GM21526 (cell line): ENCODE data around the gene RNF39.

Experiments used
- ATAC-seq: cut with Tn5 transposase; IDR thresholded peaks from one replicate; pipeline ENCODE4 v1.9.1; 2021; ENCODE audit warnings: moderate library complexity; ENCODE audit not compliant: unreplicated experiment, low FRiP score

Gene RNF39

DNA sequence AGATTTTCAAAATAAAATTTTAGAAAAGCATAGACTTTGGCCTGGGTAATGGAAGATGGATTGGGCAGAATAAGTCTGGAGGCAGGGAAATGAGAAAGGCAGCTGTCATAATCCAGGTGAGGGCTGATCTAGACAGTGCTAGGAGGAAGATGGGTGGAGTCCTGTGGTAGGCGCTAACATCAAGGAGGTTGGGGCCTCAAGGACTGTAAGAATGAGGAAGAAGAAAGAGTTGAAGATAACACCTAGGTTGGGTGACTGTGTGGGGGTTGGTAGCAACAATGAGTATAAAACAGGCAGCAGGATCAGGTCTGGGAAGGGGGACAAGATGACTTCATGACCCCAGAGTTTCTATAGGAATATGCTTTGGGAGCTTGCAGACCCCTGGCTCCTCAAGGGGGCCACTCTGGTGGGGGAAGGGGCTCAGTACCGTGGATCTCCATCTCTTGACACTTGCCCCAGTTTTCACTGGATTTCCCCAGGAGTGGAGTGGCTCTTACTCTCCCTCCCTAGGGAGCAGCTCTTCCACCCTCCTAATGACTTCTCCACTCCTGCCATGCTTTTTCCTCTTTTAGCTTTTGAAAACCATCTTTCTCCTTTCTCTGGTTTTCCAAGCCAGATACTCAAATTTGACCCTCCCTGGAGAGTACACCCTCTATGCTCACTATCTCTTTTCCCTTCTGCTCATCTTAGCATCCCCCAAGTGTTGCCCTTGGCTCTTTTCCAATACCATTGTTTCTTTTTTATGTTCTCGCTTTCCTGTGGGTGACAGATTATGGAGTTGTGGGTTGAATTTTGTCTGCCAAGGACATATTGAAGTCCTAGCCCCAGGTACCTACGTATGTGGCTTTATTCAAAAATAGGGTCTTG lies 22.6 kb upstream of the RNF39 start:
- ATAC-seq: no peak

DNA sequence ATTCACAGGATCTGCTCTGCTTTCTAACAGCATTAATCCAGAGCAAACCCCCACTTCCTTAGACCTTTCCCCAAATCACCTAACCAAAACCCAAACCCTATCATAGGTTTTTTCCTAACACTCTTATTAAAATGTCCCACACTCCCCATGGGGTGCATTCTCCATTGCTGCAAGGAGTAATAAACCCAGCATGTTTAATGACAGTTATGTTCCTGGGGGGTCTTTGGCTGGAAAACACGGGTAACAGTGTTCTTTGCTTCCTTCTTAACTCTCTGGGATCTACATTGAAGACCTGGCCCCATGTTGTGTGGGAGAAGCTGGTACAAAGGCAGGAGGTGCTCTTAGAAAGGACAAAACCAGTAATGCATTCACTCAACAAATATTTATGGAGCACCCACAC lies 21.3 kb upstream of the RNF39 start:
- no peak for ATAC-seq

DNA sequence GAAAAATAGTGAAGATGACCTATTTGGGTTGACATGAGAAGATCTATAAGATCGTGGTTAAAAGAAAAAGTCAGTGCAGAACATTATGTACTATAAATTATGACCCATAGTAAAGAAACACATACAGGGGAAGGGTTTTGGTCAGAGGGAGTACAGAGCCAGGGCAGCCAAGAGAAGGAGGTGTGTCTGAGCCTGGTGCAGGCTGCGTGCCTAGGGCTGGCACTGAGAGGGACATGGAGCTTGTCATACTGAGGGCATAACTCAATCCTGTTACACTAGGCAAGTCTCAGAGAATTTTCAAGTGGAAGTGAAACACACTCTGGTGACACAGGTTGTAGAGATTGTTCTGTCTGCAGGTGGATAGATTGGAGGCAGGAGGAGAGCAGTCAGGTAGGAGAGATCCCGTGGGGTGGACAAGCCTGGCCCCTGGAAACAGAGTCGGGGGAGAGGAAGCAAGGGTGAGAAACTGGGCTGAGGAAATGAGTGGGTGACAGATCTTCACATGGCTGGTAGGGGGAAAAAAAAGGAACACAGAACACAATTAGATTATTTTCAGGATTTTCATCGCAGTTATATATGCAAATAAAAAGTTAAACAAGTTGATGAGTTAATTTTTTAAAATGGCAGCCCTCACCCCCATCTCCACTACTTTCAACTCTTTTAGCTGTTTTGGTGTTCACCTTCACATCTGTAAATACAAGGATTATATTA lies 18.5 kb upstream of the RNF39 start:
- ATAC-seq: no peak

DNA sequence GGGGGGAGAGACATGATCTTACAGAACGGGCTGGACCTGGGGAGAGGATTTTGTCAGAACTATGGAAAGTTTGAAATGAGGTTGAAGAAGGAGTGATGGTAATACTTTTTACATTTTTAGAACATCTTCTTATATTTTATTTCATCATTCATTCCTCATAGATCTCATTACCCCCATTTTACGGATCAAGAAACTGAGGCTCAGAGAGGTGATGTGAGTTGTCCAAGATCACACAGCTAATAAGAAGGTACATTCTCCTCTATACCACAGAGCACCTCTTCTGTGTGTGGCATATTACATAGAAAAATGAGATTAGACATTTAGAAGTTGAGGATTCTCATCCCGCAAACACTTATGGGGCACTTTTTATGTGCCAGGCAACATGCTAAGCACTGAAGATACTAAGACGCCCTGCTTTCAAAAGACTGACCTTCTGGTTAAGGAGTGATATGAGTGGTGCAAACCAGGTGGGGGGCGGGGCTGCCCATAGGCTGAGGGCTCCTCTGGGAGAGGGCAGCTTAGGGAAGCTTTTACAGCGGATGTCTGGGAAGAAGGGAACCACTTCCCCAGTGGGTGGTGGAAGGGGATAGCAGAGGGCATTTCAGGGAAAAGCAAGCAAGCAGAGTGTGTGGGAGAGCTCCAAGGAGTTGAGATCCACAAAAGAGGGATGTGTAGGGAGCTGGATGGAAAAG lies 17.4 kb upstream of the RNF39 start:
- no peak for ATAC-seq

DNA sequence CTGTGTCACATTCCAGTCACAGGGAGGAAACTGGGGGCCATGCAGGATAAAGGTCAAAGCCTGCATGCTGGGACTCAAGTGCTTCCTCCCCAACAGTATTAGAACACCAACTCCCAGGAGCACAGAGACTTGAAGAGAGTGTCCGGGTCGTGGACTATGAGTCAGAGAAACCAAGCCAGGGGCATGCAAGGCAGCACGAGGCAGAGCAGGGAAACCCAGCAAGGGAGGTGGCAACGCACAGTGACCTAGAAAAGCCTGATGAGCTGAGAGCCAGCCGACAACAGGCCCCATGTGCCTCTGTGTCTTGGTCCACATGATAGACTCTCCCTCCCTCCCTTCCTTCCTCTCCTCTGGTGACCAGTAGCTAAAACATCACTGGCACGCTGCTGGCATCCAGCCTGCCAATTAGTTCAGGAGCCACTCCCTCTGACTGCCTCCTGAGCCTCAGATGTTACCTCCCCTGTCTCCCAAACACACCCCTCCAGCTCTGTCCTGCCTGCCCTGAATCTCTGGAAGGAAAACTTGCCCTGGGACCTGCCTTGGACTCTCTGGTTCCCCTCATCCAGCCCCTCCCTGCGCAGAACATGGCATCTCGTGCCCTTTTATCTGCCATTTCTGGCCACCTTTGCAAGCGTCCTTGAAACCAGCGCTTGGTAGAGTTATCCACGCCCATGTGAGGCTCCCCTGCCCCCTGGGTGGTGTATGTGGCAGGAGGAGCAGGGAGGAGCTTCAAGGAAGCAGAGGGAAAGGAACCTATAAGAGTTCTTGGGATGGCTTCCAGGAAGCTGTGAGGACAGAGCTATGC lies 16.2 kb upstream of the RNF39 start:
- no peak for ATAC-seq

DNA sequence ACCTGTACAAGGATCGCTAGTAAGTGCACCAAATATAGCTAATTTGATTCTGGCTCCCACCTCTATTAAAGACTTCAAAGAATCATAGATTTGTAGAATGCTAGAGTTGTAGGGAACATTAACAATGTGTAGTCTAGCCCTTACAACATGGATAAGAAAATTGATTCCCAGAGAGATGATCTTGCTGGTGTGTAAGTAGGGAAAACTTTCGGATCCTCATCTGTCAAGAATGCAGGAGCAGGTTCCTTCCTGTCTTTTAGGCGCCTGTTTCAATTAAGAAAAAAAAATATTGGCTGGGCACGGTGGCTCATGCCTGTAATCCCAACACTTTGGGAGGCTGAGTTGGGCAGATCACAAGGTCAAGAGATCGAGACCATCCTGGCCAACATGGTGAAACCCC lies 12.3 kb upstream of the RNF39 start:
- ATAC-seq: no peak

DNA sequence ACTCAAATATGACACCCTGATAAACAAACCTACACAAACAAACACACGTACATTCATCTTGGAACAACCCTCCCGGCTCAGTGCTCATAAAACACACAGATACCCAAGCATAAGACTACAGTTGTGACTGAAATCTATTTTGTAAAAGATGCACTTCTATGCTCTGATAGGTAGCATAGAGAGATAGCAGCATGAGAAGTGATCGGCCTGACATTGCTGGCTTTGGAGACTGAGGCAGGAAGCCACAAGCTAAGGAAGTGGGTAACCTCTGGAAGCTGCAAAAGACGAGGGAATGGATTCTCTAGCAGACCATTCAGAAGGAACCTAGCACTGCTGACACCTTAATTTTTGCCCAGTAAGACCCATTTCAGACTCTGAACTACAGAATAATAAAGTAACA lies 1.6 kb upstream of the RNF39 start:
- no peak for ATAC-seq

DNA sequence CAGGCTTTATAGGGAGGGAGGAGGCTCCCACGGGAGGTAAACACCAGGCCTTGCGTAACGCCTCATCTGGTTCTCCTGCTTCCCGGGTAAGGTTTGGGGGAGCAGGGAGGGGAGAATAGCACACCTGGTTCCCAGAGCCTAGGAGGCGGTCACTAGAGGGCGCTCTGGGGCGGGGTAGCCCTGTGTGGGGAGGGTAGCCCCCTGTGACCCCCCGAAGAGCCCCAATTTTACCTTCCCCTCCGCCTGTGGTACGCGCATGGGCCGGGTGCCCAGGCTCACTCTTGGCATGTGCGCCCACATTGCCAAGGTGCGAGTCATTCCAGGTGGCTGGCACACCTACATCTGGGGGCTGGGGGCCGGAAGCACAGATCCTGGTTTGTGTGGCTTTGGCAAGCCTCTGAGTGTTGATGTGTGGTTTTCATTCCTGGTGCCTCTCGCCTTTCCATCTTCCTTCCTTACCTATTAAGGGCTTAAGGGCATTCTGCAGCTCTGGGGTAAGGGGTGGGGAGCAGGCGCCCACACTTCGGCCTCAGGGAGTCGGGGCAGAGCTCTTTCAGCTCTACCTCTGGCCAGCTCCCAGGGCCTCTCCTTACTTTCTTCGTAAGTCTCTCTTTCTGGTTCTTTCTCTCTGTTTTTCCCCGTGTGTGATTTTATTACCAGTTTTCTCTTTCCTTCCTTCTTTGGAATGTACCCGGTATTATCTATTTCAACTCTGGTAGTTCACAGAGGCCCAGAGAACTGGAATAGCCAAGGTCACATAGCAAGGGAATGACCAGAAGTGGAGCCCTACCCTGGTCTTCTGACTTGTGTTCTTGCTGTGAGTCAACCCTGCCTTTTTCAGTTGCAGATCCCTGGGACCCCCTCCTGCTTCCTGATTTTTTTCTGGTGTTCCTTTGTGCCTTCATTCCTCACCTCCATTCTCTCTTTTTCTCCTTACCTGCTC lies 492 bp upstream of the RNF39 start:
- no peak for ATAC-seq

DNA sequence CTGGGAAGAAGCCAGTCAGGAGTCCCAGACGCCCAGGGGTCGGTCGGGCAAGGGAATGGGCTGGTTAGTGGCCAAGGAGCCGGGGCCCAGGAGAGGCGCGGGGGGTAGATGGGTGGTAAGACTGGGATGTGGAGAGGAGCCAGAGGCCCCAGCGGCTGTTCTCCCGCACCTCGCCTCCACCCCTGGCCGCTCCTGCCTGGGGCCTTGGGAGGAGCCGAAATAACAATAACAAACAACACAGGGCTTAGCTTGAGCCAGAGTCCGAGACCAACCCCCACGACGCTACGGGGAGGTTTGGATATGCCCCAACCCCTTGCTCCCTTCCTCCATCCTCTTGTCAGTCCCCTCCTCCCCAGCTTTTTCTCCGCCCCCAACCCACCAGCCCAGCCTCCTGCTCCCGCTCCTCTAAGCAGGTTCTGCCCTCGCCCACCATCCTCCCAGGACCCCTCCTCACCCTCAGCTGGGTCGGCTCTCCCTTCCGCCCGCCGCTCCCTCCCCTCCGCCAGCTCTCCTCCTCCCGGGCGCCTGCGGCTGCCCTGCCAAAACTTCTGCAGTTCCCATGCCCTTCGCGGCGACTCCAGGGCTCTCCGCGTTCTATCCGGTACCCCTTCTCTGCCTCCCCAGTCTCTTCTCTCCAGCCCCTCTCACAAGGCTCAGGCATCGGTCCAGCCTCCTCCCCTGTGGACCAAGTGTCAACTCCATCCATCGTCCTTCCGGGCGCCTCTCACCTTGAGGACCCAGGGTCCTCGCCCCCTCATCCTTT lies 1.1 kb downstream of the RNF39 start:
- ATAC-seq: no peak

DNA sequence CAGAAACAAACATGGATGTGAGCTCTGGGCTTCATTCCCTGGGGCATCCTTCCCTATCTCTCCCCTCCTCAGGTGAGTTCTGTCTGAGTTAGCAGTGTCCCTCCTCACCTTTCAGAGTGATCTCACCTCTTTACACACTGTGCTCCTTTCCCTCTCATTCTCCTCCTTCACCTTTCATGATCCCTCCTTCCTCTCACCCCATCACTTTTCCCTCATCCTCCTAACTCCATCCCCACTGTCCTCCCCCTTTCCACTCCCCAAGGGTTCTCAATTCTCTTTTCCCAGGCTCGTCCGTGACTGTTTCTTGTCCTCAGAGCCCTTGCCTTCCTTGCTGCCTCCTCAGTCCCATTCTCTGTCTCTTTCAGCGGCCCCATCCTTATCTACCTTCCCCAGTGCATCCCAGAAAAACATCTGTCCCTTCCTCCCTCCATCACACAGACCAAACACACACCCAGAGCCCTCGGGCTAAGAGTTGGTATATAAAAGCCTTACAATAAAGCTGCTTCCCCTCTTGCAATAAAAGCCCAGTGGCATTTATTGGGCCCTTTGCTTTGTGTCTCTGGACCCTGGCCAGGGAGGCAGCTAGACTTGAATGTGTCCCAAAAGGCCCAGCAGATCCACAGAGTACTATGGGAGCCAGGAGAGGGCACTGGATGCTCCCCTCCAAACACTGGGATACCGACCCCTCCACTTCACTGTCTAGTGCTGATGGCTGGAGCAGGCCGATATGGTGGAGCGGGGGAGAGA lies 1.9 kb downstream of the RNF39 start:
- no peak for ATAC-seq

DNA sequence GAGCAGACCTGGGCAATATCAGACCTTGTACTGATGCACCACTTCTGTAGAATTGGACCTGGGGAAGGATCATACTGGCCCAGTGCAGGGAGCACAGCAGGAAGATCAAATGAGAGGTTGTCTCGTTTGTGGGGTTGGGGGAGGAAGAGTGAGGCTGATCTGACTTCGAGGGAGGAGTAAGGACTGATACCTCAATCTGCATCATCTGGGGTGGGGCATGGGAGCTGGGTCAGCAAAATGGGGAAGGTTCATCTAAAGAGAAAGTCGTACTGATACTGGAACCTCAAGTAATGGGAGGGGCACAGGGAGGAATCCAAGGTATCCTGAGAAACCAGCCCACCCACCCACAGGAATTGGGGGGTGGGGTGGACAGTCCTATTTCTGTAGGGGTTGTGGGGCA lies 3.7 kb downstream of the RNF39 start:
- ATAC-seq: no peak

DNA sequence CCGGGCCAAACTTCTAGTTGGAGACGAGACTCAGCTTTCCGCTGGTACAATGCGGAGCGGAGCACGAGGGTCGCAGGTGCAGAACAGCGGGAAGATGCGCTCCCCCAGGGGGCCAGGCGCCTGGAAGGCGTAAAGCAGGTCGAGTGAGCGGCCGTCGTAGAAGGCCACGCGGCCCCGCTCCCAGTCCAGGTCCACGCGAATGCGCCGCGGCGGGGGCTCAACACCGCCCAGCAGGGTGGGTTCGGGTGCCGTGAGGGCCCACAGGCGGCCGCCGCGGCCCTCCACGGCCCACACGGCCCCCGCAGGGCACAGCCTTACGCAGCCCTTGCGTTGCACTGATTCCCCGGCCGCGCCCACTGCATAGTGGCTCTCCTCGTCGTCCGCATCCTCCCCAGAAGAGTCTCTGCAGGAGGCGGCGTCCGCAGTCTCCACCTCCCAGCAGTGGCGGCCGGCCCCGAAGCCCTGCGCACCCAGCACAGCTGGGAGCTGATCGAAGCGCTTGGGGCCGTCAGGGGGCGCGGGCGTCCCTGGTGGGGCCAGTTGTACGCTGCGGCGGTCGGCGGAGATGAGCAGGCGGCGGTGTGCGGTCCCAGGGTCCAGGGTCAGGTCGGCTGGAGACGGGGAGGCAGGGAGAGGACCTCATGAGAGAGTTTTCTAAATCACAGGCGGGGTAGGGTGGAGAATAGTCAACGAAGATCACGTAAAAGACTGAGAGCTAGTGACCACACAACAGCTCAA lies 4.3 kb downstream of the RNF39 start:
- ATAC-seq: no peak

DNA sequence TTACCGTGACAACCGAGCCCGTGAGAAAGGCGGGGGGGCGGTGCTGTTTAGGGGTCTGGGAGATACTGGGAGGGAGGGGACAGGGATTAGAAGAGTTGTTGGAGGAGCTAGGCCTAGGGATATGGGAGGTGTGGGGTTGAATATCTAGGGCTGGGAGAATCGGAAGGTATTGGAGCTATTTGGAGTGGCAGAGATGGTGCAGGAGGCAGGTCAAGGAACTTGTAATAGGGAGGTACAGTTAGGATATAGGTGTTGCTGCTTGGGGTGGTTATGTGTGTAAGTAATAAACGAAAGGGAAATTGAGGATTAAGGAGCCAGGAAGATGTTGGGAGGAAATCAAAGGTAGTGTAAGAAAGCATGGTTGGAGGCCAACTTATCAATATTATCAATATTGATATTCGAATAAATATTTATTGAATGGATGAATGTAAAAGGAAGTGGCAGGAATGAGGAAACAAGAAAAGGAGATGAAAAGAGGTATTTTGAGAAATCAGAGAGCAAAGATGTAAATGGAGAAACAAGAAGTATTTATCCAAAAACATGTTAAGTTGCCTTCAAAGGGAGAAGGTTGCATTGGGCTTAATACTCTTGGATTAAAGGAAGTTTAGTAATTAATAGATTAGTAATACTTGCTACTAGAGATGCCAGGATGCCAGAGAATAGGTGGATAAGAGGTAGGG lies 8.0 kb downstream of the RNF39 start:
- no peak for ATAC-seq

DNA sequence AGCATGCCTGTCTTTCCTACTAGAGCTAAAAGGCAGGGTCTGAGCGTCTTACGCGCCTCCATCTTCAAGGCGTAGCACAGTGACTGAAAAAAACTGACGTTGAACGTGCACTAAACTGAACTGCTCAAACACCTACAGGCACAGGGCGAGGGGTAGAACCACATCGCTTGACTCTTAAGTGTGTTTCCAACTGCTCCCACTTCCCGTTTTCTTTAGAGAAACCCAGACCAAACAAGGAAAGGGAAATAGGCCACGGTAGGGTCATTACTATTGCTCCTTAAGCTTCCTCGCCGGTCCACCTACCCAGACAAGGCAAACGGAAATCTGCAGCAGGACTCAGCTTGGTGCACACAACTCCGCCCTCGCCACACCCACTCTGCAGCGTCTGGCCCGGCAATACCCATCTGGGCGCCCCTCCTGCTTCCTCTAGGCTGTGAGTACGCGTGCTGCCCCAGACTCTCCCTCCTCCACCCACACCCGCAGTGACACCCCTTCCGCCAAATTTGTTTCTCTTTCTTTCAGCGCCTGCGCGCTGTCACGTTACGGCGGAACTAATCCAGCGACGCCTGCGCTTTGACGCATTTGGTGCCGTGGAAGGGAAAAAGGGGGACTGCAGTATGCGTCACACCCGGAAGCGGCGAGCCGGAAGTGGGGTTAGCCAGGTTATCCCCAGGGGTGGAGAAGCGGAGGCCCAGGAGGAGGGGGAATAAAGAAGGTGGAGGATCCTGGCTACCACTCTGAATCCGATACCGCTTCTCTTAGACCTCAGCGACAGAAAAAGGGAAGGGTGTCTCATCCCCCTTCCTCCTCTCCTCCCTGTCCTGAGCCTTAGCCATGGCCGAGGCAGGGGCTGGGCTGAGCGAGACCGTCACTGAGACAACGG lies 8.8 kb downstream of the RNF39 start, which contains the start of gene PPP1R11:
TSS of gene PPP1R11 (plus strand) at position 622 of the 883 bp plus-strand sequence. CDS start at position 835, 213 bp downstream.
- ATAC-seq: peak; percentile 89

DNA sequence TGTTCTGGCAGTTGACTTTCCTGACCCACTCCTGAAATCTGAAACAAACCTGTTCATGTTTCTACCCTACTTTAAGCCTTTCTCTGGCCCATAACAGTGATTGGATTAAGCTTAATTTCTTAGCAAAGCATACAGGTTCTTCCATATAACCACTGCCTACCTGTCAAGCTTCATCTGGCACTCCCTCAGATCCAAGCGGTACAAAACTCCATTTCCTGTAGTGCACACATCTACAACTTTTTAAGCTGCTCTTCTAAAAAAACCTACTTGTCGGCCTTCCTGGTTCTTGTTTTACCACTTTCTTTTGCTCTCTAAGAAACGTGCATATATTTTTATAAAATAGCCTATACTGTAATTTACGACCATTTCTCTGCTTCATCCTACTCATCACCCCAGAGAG lies 9.5 kb downstream of the RNF39 start:
- no peak for ATAC-seq

DNA sequence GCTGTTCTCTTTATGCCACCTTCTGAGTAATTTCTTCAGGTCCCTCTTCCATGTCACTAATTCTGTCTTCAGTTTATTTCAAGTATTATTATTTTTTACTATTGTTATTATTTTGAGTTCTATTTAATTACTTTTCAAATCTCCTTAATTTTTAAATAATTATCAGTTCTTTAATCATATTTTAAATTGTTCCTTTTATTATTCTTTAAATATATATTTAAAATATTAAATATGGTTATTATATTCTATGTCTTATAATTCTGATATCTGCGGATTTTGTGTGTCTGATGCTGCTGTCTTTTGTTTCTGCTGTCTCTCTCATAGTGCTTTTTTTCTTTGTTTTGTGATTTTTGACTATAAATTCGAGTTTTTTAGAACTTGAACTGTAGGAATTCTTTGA lies 12.3 kb downstream of the RNF39 start:
- no peak for ATAC-seq
